ENCODE data around the gene CCNQ. TPM values are rescaled to one million over a fixed set of nuclear protein-coding genes. Genes with fewer than 3 reads are reported as not detected.

CCNQ gene
- polyA plus RNA-seq, 1 donor (not counting 4 experiments of a cell fraction or from before 2014, with no cell fraction given) = 31.1 TPM

GRCh38 chrX:153592966-153593688 lies 5.8 kb downstream of the CCNQ start:
- peaks cover 5 to 10% of the 10 kb centered on the region in 2 experiments for H3K36me3 ChIP-seq (ENCODE audit: control insufficient read depth in 2 of 2, extremely low read depth in 1 of 2, insufficient read depth in 2 of 2, low read length in 2 of 2)
- no peak overlapping the region for H3K9ac ChIP-seq (ENCODE audit: control insufficient read depth, extremely low read depth, insufficient read depth, low read length)
- H3K9me1 ChIP-seq (ENCODE audit: control insufficient read depth, extremely low read depth, insufficient read depth, low read length) = no peaks in the 10 kb centered on the region
- TF ChIP-seq EZH2 (IDR thresholded peaks at IDR 0.05; ENCODE audit: low read length) (no peak), CTCF (optimal IDR thresholded peaks at IDR 0.05 in 1 of 3, IDR thresholded peaks at IDR 0.05 in 1 of 3, conservative IDR thresholded peaks at IDR 0.05 in 1 of 3; ENCODE audit: extremely low read depth in 1 of 3, insufficient read depth in 2 of 3, low read length in 3 of 3) (no peak)
- H4K20me1 ChIP-seq (ENCODE audit: control insufficient read depth, extremely low read depth, insufficient read depth, low read length) = no peaks in the 10 kb centered on the region
- no peak overlapping the region for H3K4me3 ChIP-seq (ENCODE audit: control insufficient read depth in 2 of 3, extremely low read depth in 1 of 3, insufficient read depth in 2 of 3, low read depth in 1 of 3, low read length in 3 of 3)
- FAIRE-seq = no peak
- no peak overlapping the region for H2AFZ ChIP-seq (ENCODE audit: control insufficient read depth, low read length)
- H3K79me2 ChIP-seq (ENCODE audit: control insufficient read depth, insufficient read depth, low read length) = peaks cover 16% of the 10 kb centered on the region
- peaks cover 8% of the 10 kb centered on the region for H3K4me1 ChIP-seq (ENCODE audit: control insufficient read depth, extremely low read depth, insufficient read depth, low read length)
- no peak overlapping the region for H3K27ac ChIP-seq (ENCODE audit: control insufficient read depth, insufficient read depth, low read length)
- no peaks in the 10 kb centered on the region for H3K9me3 ChIP-seq (ENCODE audit: control insufficient read depth, low read depth, low read length)
- H3K4me2 ChIP-seq (ENCODE audit: control insufficient read depth, extremely low read depth, insufficient read depth, low read depth, low read length) = no peak overlapping the region
- no peak for DNase-seq (ENCODE audit: low read depth, low spot score)
- dilution Hi-C loops (cut with MboI; ENCODE audit: extremely low pct_ligation_motif_present, low sequenced_read_pairs) = no loop called here
- H3K27me3 ChIP-seq (ENCODE audit: control insufficient read depth, extremely low read depth, insufficient read depth, low read length) = no peaks in the 10 kb centered on the region

GRCh38 chrX:153592091-153592833 lies 6.7 kb downstream of the CCNQ start:
- Histone ChIP-seq H3K9ac (ENCODE audit: control insufficient read depth, extremely low read depth, insufficient read depth, low read length) (no peak overlapping the region), H3K27me3 (ENCODE audit: control insufficient read depth, extremely low read depth, insufficient read depth, low read length) (no peaks in the 10 kb centered on the region), H3K79me2 (ENCODE audit: control insufficient read depth, insufficient read depth, low read length) (peaks cover 8% of the 10 kb centered on the region), H3K9me1 (ENCODE audit: control insufficient read depth, extremely low read depth, insufficient read depth, low read length) (no peaks in the 10 kb centered on the region), H3K36me3 (ENCODE audit: control insufficient read depth in 2 of 2, extremely low read depth in 1 of 2, insufficient read depth in 2 of 2, low read length in 2 of 2) (peaks cover 5 to 10% of the 10 kb centered on the region in 2 experiments), H3K27ac (ENCODE audit: control insufficient read depth, insufficient read depth, low read length) (no peak overlapping the region), H3K4me3 (ENCODE audit: control insufficient read depth in 2 of 3, extremely low read depth in 1 of 3, insufficient read depth in 2 of 3, low read depth in 1 of 3, low read length in 3 of 3) (no peak overlapping the region), H3K9me3 (ENCODE audit: control insufficient read depth, low read depth, low read length) (no peaks in the 10 kb centered on the region), H3K4me2 (ENCODE audit: control insufficient read depth, extremely low read depth, insufficient read depth, low read depth, low read length) (no peak overlapping the region), H4K20me1 (ENCODE audit: control insufficient read depth, extremely low read depth, insufficient read depth, low read length) (no peaks in the 10 kb centered on the region), H3K4me1 (ENCODE audit: control insufficient read depth, extremely low read depth, insufficient read depth, low read length) (peaks cover under 1% of the 10 kb centered on the region), H2AFZ (ENCODE audit: control insufficient read depth, low read length) (no peak overlapping the region)
- dilution Hi-C loops (cut with MboI; ENCODE audit: extremely low pct_ligation_motif_present, low sequenced_read_pairs) = no loop called here
- FAIRE-seq = no peak
- no peak for DNase-seq (ENCODE audit: low read depth, low spot score)
- TF ChIP-seq CTCF (optimal IDR thresholded peaks at IDR 0.05 in 1 of 3, IDR thresholded peaks at IDR 0.05 in 1 of 3, conservative IDR thresholded peaks at IDR 0.05 in 1 of 3; ENCODE audit: extremely low read depth in 1 of 3, insufficient read depth in 2 of 3, low read length in 3 of 3) (no peak), EZH2 (IDR thresholded peaks at IDR 0.05; ENCODE audit: low read length) (no peak)
